Activated naive CD4-positive, alpha-beta T cell treated with anti-CD3 and anti-CD28 coated beads, Interleukin-2, amount 50 U/mL, for 16 hours (primary cell): ENCODE results near the gene GRIP1.

Experiments
- DNase-seq: peaks from one replicate; pipeline ENCODE4 v3.0.0-alpha.2; 2020

The GRIP1 gene

GRCh38 chr12:66638666-66639065, 40.2 kb downstream of the GRIP1 start:
- DNase-seq: no peak

DNA sequence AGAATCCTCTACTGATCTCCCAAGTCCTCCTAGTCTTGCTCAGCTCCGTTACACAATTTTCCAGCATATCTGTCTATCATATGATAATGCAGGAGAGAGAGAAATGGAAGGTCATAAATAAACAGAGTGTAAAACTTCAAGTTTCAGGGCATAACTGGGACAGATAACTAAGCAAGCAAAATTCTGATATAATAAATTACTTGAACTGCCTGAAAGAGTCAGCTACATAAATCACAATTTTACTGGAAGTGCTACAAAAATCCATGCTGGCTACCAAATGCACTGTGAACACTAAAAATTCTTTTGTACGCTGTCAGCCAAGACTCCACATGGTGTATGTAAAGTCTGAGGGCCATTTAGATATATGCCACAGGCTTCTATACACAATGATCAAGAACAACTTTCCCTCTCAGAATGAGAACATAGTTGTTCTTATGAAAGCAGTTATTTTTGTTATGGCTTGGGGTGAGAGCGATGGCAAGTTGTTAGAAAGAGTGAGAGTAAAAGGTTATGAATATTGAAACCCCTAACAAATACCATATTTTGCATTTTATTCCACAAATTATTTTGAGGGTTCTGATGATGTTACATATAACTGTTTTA, 41.1 kb downstream of the GRIP1 start:
- DNase-seq: no peak

DNA sequence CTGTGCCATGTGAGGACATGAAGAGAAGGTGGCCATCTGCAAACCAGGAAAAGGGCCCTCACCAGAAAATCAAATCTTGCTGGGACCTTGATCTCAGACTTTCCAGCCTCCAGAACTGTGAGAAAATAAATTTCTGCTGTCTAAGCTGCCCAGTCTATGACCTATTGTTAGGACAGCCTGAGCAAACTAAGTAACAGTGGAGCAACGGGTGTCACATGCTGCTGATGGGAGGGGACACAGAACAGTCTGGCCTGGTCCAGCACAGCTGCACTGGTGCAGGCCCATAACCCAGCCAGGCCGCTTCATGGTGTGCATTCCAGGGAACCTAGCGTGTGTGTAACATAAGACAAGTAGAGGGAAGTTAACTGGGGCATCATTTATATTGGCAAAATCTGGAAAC, 42.1 kb downstream of the GRIP1 start:
- DNase-seq: no peak

- DNase-seq: no peak
Measured at GRCh38 chr12:66633676-66634075, 45.2 kb downstream of the GRIP1 start.

- no peak for DNase-seq
Measured at GRCh38 chr12:66629138-66629870, 49.6 kb downstream of the GRIP1 start.

DNA sequence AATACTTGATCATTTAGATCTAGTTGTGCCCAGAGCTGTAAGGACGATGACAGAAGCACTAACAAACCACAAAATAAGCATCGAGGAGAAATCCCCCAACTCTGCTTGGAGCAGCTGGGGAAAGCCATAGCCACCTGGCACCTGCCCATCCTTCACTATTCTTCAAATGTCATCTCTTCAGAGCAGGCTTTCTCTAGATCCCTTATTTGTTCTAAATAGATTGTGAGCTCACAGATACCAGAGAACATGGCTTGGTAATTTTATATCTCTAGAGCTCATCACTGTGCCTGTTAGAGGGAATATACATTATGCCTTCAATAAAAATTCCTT, 50.9 kb downstream of the GRIP1 start:
- no peak for DNase-seq

GRCh38 chr12:66627270-66627987, 51.4 kb downstream of the GRIP1 start:
- no peak for DNase-seq

DNA sequence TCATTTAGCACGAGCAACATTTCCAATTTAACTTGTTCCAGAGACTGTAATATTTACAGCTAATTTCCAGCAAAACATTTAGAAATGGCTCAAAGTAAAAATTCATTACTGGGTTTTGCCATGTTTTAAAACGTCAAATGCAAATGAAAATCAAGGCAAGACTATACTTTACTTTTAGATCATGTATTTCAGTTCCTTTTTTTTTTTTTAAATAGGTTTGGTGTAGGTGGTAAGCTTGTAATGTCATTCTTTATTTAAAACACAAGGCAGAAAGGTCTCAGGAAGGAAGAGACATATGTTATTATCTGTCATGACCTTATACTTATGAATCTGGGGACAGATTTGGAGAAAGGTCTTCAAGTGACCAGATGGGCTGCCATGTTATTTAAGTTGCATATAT, 54.1 kb downstream of the GRIP1 start:
- no peak for DNase-seq

GRCh38 chr12:66623455-66623854, 55.4 kb downstream of the GRIP1 start:
- DNase-seq: no peak

DNA sequence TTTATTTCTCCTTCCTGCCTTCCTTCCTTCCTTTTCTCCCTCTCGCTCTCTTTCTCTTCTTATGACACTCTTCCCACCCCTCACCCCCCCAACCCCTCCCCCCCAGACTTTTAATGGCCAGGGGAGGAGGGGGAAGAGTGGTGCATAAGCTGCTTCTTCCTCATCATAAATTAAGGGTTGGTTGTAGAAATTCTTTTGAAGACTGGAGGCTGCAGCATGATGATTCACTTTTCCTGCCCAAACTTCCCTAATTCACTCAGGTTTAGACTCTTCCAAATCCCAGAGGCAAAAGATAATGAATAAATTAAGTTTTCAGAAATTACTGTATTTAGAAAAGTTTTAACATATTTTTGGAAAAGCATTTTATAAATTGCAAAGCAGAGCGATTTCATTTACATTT, 58.2 kb downstream of the GRIP1 start:
- DNase-seq: no peak

GRCh38 chr12:66620026-66620425, 58.9 kb downstream of the GRIP1 start:
- no peak for DNase-seq

- no peak for DNase-seq
Measured at GRCh38 chr12:66617991-66618390, 60.9 kb downstream of the GRIP1 start.

DNA sequence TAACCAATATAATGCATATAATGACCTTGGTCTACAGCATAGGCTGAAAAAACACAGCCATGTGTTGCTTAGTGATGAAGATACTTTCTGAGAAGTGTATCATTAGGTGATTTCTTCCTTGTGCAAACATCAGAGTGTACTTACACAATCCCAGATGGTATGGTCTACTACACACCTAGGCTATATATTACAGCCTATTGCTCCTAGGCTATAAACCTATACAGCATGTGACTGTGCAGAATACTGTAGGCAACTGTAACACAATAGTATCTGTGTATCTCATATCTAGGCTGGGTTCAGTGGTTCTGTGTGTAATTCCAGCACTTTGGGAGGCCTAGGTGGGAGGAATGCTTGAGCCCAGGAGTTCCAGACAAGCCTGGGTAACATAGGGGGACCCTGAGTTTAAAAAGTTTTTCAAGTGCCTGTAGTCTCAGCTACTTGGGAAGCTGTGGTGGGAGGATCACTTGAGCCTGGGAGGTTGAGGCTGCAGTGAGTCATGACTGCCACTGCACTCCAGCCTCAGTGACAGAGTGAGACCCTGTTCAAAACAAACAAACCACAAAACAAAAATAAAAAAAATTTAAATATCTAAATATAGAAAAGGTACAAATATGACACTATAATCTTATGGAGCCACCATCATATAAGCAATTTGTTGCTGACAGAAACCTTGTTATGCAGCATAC, 66.6 kb downstream of the GRIP1 start:
- DNase-seq: no peak

GRCh38 chr12:66607147-66607546, 71.7 kb downstream of the GRIP1 start:
- no peak for DNase-seq

DNA sequence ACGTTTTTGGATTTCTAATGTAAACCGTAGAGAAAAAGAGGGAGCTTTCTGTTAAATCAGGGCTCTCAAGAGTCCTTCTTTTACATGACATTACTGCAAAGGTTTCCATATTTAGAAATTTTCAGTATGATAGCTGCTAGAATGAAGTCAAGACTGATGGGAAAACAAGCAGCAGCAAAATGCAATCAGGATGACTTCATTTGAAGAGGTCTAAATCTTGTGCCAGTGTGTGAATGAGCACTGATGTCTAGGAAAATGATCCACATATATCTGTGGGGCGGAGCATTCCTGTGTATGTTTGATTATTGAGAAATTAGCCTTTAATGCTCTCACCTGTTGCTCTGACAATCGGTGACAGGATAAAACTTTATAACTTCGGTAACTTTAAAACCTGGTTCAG, 73.6 kb downstream of the GRIP1 start:
- DNase-seq: no peak

DNA sequence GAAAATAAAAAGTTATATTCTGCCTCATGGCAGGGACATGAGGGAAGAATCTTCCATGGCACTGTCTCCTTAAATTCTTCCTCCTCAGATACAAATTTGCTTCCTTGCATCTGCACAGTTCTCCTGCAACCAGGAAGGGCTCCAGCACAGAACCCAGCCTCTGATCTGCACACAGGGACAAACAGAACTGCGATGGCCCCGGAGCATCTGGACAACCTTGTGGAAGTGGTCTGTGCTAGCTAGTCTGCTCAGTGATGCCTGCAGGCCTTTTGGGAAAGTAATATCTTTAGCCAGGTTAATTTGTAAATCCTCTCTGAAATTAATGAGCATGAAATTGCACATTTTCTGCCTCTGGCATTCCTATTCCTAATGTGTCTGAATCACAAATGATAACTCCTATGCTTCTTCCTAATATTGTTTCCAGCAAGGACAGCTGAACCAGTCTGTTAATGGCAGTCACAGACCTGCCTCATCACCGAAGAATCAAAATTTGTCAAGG, 74.8 kb downstream of the GRIP1 start:
- no peak for DNase-seq

DNA sequence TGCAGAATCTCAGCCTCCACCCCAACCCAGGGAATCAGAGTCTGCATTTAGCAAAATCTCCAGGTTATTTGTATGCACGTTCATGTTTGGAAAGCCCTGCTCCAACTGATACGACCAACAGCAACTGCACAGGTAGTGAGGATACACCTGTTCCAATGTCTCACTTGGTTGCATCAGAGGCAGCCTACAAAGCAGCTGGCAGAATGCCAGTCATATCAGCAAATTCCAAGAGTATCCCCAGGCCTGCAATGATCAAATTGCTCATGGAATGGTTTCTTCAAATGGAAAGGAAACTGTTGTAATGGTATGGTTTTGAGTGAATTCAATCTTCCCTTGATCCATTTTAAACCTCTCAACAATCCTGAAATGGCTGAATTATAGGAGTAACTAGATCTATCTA, 75.4 kb downstream of the GRIP1 start:
- no peak for DNase-seq

- DNase-seq: no peak
Measured at GRCh38 chr12:66602483-66603143, 76.3 kb downstream of the GRIP1 start.

GRCh38 chr12:66600903-66601302, 78.0 kb downstream of the GRIP1 start:
- no peak for DNase-seq

GRCh38 chr12:66599816-66600215, 79.1 kb downstream of the GRIP1 start:
- no peak for DNase-seq

GRCh38 chr12:66598608-66599007, 80.3 kb downstream of the GRIP1 start:
- DNase-seq: no peak

DNA sequence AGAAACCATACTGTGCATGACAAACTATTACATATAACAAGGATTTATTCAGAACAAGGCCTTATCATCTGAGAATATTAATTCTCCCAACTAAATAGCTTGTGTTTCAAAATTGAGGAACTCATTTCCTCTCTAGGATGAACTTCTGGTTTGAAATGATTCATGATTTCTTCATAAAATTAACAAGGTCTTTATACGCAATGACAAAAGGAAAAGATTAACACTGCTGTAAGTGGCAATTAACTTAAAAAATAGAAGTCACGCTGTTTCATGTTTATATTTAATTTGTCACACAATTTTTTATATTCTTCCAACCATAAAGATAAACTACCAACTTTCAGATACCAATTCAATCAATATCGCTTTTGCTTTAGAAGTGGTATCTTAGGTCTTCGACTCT, 80.8 kb downstream of the GRIP1 start:
- DNase-seq: no peak

GRCh38 chr12:66596199-66596598, 82.7 kb downstream of the GRIP1 start:
- no peak for DNase-seq
